Testis (tissue), 3 donors: ENCODE data around the gene CD79A. TPM values are rescaled to one million over a fixed set of nuclear protein-coding genes. Genes with fewer than 3 reads are reported as not detected.

Experiments
- DNase-seq: peaks from one replicate; pipeline ENCODE4 v3.0.0-alpha.2; 2019
- H3K27ac ChIP-seq, 2 donors: fragments of 200-600 bp; sonication (generic); one replicate each; pipeline ENCODE4 v1.5.1; 2019
- H3K27me3 ChIP-seq: fragments of 200-600 bp; sonication (generic); one replicate; pipeline ENCODE4 v1.5.1; 2019
- H3K36me3 ChIP-seq: fragments of 200-600 bp; sonication (generic); one replicate; pipeline ENCODE4 v1.5.1; 2017; ENCODE audit warnings: low read depth; ENCODE audit errors: missing control alignments
- H3K4me1 ChIP-seq: fragments of 200-600 bp; sonication (generic); one replicate; pipeline ENCODE4 v1.5.1; 2019
- H3K4me3 ChIP-seq, 2 donors: fragments of 200-600 bp; sonication (generic); one replicate each; pipeline ENCODE4 v1.5.1; 2017 to 2019
- H3K9me3 ChIP-seq: fragments of 200-600 bp; sonication (generic); one replicate; pipeline ENCODE4 v1.5.1; 2017
- POLR2A ChIP-seq: fragments of 450-650 bp; IDR thresholded peaks from one replicate; pipeline ENCODE4 v1.6.1; 2017; ENCODE audit warnings: antibody characterized with exemption, mild to moderate bottlenecking, moderate library complexity
- WGBS, 2 donors: methylation state at CpG; one replicate each; pipeline ENCODE4 v1.1.5; 2018; 5-methylcytosine and 5-hydroxymethylcytosine counted together
- intact Hi-C: fragments of 100-400 bp; cut with DNase I; formaldehyde crosslinking; loops from one replicate; pipeline ENCODE4 v1.15.1; 2023; ENCODE audit warnings: low total_unique reads
- polyA plus RNA-seq: library from polyadenylated mRNA; stranded (reverse); fragments of 350-450 nt; fragmentation: Illumina TruSeq; extraction: RNeasy Lipid Tissue Mini Kit (QIAGEN cat#74804); gene quantifications from one replicate; pipeline ENCODE4 v1.2.3, GENCODE V29; 2014; ENCODE audit warnings: low read depth, low replicate concordance; ENCODE audit not compliant: insufficient read depth
- total RNA-seq, 2 donors: library from RNA; depleted of rRNA; stranded (reverse); fragments of >200 nt; gene quantifications; one replicate each; pipeline ENCODE4 v1.2.3, GENCODE V29; 2016
- TF ChIP-seq, protein P1 (sequence below), 3 experiments: fragments of 450-650 bp in 2 of 3; fragments of 200-600 bp in 1 of 3; sonication (generic) in 1 of 3; IDR thresholded peaks; one replicate each; pipeline ENCODE4 v1.5.1; 2016 to 2019; ENCODE audit warnings: antibody characterized with exemption in 3 of 3, mild to moderate bottlenecking in 2 of 3, moderate library complexity in 1 of 3

CD79A gene
- total and polyA plus RNA-seq, 3 donors from 2014 or later: 0.87 to 3.6 TPM; not detected in 1

DNA sequence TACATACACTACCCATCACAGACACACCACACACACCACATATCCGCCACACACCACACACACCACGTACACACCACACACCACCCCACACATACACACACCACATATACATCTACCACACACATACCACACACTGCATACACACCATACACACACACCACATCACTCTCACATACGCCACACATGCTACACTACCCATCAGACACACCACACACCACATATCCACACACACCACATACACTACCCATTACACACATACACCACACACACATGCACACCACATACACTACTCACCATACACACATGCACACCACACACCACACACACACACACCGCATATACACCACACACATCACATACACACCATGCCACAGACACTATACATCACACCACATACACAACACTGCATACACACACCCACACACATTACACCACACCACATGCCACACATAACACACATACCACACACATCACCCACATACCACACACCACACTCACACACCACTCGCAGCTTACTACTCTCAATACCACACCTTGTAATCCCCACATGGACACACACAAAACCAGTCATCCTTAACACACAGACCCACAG is 41.7 kb downstream of the CD79A start:
- Histone ChIP-seq H3K36me3 (no peaks in the 10 kb centered on the region), H3K27ac (no peak overlapping the region), H3K27me3 (no peaks in the 10 kb centered on the region), H3K4me3 (no peak overlapping the region), H3K9me3 (no peaks in the 10 kb centered on the region), H3K4me1 (peaks cover 3% of the 10 kb centered on the region)
- intact Hi-C loops: no loop called here
- 89 to 92% methylated on average over 5 of the region's 5 CpGs for WGBS, 2 donors
- DNase-seq: no peak
- TF ChIP-seq, protein P1, sequence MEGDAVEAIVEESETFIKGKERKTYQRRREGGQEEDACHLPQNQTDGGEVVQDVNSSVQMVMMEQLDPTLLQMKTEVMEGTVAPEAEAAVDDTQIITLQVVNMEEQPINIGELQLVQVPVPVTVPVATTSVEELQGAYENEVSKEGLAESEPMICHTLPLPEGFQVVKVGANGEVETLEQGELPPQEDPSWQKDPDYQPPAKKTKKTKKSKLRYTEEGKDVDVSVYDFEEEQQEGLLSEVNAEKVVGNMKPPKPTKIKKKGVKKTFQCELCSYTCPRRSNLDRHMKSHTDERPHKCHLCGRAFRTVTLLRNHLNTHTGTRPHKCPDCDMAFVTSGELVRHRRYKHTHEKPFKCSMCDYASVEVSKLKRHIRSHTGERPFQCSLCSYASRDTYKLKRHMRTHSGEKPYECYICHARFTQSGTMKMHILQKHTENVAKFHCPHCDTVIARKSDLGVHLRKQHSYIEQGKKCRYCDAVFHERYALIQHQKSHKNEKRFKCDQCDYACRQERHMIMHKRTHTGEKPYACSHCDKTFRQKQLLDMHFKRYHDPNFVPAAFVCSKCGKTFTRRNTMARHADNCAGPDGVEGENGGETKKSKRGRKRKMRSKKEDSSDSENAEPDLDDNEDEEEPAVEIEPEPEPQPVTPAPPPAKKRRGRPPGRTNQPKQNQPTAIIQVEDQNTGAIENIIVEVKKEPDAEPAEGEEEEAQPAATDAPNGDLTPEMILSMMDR (IDR thresholded peaks at IDR 0.05): no peak
- no peak for TF ChIP-seq POLR2A

DNA sequence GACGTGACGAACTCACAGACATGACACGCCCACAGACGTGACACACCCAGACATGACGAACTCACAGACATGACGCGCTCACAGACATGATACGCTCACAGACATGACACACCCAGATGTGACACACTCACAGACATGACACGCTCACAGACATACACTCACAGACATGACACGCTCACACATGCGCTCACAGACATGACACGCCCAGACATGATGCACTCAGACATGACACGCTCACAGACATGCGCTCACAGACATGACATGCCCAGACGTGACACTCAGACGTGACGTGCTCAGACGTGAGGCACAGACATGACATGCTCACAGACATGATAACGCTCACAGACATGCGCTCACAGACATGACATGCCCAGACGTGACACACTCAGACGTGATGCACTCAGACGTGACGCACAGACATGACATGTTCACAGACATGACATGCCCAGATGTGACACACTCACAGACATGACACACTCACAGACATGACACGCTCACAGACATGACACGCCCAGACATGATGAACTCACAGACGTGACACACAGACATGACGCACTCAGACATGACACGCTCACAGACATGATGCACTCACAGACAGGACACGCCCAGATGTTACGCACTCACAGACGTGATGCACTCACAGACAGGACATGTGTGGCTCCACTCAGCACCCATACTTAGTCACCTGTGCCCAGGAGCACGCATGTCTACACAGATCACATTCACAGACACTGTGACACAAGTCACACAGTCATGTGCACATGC is 43.1 kb downstream of the CD79A start:
- H3K27me3 ChIP-seq: no peaks in the 10 kb centered on the region
- WGBS, 2 donors: 90 to 92% methylated on average over 29 to 33 of the region's 33 CpGs

DNA sequence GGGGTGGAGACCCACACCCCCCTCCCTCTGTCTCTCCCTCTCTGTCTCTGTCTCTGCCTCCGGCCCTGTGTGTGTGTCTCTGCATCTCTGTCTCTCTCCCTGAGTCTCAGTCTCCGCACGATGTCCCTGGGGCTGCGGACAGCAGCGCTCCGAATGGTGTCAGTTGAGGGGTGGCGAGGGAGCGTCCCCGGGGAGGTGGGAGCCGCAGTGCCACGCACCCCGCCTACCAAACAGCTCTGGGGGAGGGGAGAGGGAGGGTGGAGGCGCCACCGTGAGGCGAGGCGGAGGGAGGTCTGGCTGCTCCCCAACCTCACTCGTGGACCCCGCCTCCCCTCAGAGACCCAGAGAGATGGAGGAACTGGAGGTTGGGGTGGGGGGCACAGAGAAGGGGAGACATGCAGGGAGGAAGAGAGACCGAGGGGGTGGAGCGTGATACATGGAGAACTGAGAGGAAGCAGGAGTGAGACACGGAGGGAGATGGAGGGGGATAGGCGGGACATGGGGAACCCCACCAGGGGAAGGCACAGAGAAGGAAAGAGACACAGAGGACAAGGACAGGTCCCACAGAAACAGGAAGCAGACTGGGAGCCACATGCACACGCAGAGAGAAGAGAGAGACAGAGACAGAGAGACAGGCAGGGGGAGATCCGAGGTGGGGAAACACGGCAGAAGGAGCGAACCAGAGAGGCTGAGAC is 44.0 kb downstream of the CD79A start:
- H3K4me3 ChIP-seq: no peak overlapping the region
- no peak for DNase-seq
- H3K27ac ChIP-seq: no peak overlapping the region
- H3K36me3 ChIP-seq: no peaks in the 10 kb centered on the region
- 34 to 37% methylated on average over 22 to 26 of the region's 26 CpGs for WGBS, 2 donors
- H3K9me3 ChIP-seq: no peaks in the 10 kb centered on the region
- no peak for TF ChIP-seq POLR2A
- TF ChIP-seq, protein P1 (IDR thresholded peaks at IDR 0.05): no peak
- H3K4me1 ChIP-seq: no peaks in the 10 kb centered on the region
- intact Hi-C loops: no loop called here
- H3K27me3 ChIP-seq: no peaks in the 10 kb centered on the region

More for the DNA sequence above, 43.1 kb downstream of the CD79A start:
- Histone ChIP-seq H3K36me3 (no peaks in the 10 kb centered on the region), H3K4me3 (no peak overlapping the region), H3K4me1 (peaks cover 2% of the 10 kb centered on the region), H3K9me3 (no peaks in the 10 kb centered on the region), H3K27ac (no peak overlapping the region)
- TF ChIP-seq POLR2A: no peak
- TF ChIP-seq, protein P1 (IDR thresholded peaks at IDR 0.05): no peak
- no peak for DNase-seq
- intact Hi-C loops: no loop called here

DNA sequence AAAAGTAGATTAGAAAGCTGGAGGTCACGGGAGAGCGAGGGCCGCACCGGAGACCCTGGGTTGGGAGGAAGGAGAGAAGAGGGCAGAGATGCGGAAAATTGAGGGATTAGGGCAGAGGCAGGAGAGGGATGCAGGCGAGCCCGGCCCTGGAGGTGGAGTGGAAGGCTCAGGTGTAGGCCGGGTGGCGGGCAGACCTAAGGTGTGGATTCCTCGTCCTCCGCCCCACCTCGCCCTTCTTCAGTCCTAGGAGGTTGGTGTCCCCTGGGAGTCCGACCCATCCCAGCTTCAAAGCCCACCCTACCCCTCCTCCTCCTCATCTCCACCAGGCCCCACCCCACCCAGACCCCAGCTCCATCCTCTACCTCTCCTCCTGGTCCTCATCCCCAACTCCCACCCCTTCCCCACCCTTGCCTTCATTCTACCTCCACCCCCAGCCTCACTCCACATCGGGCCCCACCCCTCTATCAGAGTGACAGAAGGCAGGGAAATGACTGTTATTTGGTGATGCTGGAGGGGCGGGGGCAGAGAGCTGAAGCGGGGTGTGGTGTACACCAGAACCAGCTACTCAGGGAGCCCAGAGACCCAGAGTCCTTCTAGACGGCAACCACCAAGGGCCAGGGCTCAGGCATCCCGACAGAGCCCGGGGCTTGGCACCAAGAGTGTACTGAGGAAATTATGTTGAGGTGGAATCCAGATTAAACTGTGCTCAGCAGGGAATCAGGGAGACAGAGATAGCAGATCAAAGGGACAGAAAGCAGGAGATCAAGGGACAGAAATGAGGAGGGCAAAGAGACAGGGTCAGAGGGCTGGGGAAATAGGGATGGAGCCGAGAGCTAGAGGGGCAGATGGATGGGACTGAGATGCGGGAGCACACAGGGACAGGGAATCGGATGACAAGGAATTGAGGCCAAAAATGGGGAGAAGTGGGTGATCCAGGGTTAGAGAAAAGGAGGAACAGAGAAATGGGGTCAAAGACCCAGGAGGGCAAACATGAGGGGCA is 44.8 kb downstream of the CD79A start:
- Histone ChIP-seq H3K4me3 (no peak overlapping the region), H3K36me3 (no peaks in the 10 kb centered on the region), H3K4me1 (no peaks in the 10 kb centered on the region), H3K9me3 (no peaks in the 10 kb centered on the region), H3K27ac (no peak overlapping the region), H3K27me3 (no peaks in the 10 kb centered on the region)
- DNase-seq: no peak
- TF ChIP-seq, protein P1 (IDR thresholded peaks at IDR 0.05): no peak
- TF ChIP-seq POLR2A: no peak
- 43 to 48% methylated on average over 22 of the region's 22 CpGs for WGBS, 2 donors
- intact Hi-C loops: no loop called here
